BJ (cell line): Measurements from ENCODE around the gene SEC24B. TPM values are rescaled to one million over a fixed set of nuclear protein-coding genes. Genes with fewer than 3 reads are reported as not detected.

Experiments
- CTCF ChIA-PET: fragments of 350-600 bp; formaldehyde crosslinking; extraction: SDS; loops from one replicate; lab custom pipeline; 2021; ENCODE audit warnings: antibody characterized with exemption, inconsistent platforms; lab: Yijun Ruan, JAX
- POLR2A ChIA-PET: fragments of 300-600 bp; sonication (Branson Sonifier 250); formaldehyde crosslinking; extraction: SDS; loops from one replicate; lab custom pipeline; 2021; ENCODE audit warnings: antibody characterized with exemption; lab: Charles Lee
- DNase-seq: peaks from one replicate; pipeline ENCODE4 v3.0.0-alpha.2; 2011; ENCODE audit warnings: low read depth
- H3K27me3 ChIP-seq: 2 replicates; pipeline ENCODE4 v1.6.0; 2011; ENCODE audit warnings: low read length; ENCODE audit not compliant: control insufficient read depth, insufficient read depth
- H3K36me3 ChIP-seq: 2 replicates; pipeline ENCODE4 v1.5.1; 2011; ENCODE audit warnings: low read length; ENCODE audit not compliant: control insufficient read depth, insufficient read depth
- H3K4me3 ChIP-seq: 2 replicates; pipeline ENCODE4 v1.5.1; 2011; ENCODE audit warnings: low read depth, mild to moderate bottlenecking, control low read depth, low read length
- CTCF ChIP-seq: IDR thresholded peaks from 2 replicates; pipeline ENCODE4 v1.5.1; 2011; ENCODE audit warnings: low read depth, mild to moderate bottlenecking, control low read depth, inconsistent platforms, low read length, moderate library complexity; ENCODE audit not compliant: insufficient read depth
- polyA plus RNA-seq: library from polyadenylated mRNA; depleted of rRNA; stranded (reverse); fragments of >200 nt; gene quantifications from 2 replicates; pipeline ENCODE4 v1.2.3, GENCODE V29; 2011

SEC24B gene
- polyA plus RNA-seq, 1 experiment: 43.1 TPM

- TF ChIP-seq CTCF: no peak
- no peaks in the 10 kb centered on the region for H3K36me3 ChIP-seq
- POLR2A ChIA-PET: interaction anchor here (0.6 kb wide), 1 partner anchor 103 kb away, joined by 6 read pairs; no protein-coding TSS in a partner anchor
- H3K4me3 ChIP-seq: no peak overlapping the region
- no peaks in the 10 kb centered on the region for H3K27me3 ChIP-seq
- DNase-seq: no peak
- CTCF ChIA-PET: no interaction called here
Observed at GRCh38 chr4:109395694-109396093, 37.9 kb upstream of the SEC24B start.

- H3K27me3 ChIP-seq: no peaks in the 10 kb centered on the region
- no peaks in the 10 kb centered on the region for H3K36me3 ChIP-seq
- no peak overlapping the region for H3K4me3 ChIP-seq
- TF ChIP-seq CTCF: no peak
- no peak for DNase-seq
- POLR2A ChIA-PET: no interaction called here
- CTCF ChIA-PET: no interaction called here
Observed at GRCh38 chr4:109398928-109399327, 34.7 kb upstream of the SEC24B start.

- CTCF ChIA-PET: interaction anchor here (0.6 to 1.2 kb wide), 4 partner anchors 13 to 756 kb away, joined by 3 to 6 read pairs (median 4); partner anchors contain the start of gene OSTC
- peak; percentile 63 for TF ChIP-seq CTCF
- H3K27me3 ChIP-seq: no peaks in the 10 kb centered on the region
- POLR2A ChIA-PET: no interaction called here
- H3K36me3 ChIP-seq: no peaks in the 10 kb centered on the region
- DNase-seq: peak; percentile 11
- H3K4me3 ChIP-seq: no peak overlapping the region
Observed at GRCh38 chr4:109406337-109406931, 27.2 kb upstream of the SEC24B start.

- Histone ChIP-seq H3K36me3 (no peaks in the 10 kb centered on the region), H3K27me3 (no peaks in the 10 kb centered on the region), H3K4me3 (no peak overlapping the region)
- no peak for DNase-seq
- CTCF ChIA-PET: no interaction called here
- POLR2A ChIA-PET: no interaction called here
- TF ChIP-seq CTCF: no peak
Observed at GRCh38 chr4:109407027-109407737, 26.4 kb upstream of the SEC24B start.

- Histone ChIP-seq H3K27me3 (no peaks in the 10 kb centered on the region), H3K36me3 (no peaks in the 10 kb centered on the region), H3K4me3 (no peak overlapping the region)
- CTCF ChIA-PET: no interaction called here
- POLR2A ChIA-PET: no interaction called here
- DNase-seq: no peak
- TF ChIP-seq CTCF: no peak
Observed at GRCh38 chr4:109408711-109409110, 24.9 kb upstream of the SEC24B start.
